Peyer's patch (tissue), 4 donors: ENCODE measurements around the gene TUSC2. TPM values are rescaled to one million over a fixed set of nuclear protein-coding genes. Genes with fewer than 3 reads are reported as not detected.
A peak's percentile ranks its signal among the peaks of the same experiment; 100 is the strongest.

ENCODE experiments used
- DNase-seq, 3 donors: peaks; one replicate each; pipeline ENCODE4 v3.0.0-alpha.2; 2017 to 2019
- H3K27ac ChIP-seq, 4 donors: fragments of 200-600 bp; sonication (generic); one replicate each; pipeline ENCODE4 v1.5.1; 2016 to 2019
- H3K27me3 ChIP-seq, 2 donors: fragments of 200-600 bp; sonication (generic); one replicate each; pipeline ENCODE4 v1.5.1; 2019
- H3K36me3 ChIP-seq, 3 donors: fragments of 200-600 bp; sonication (generic); one replicate each; pipeline ENCODE4 v1.5.1; 2016 to 2019
- H3K4me1 ChIP-seq, 4 donors: fragments of 200-600 bp; sonication (generic); one replicate each; pipeline ENCODE4 v1.5.1; 2016 to 2019
- H3K4me3 ChIP-seq, 4 donors: fragments of 200-600 bp; sonication (generic); 1 replicate in 3 of 4; 2 replicates in 1 of 4; pipeline ENCODE4 v1.5.1; 2016 to 2019; ENCODE audit warnings: mild to moderate bottlenecking in 1 of 4
- H3K9me3 ChIP-seq, 4 donors: fragments of 200-600 bp; sonication (generic); one replicate each; pipeline ENCODE4 v1.5.1; 2016 to 2019; ENCODE audit warnings: mild to moderate bottlenecking in 1 of 4
- CTCF ChIP-seq, 6 experiments: fragments of 450-650 bp in 4 of 6; fragments of 200-600 bp in 2 of 6; sonication (generic) in 1 of 6; IDR thresholded peaks; one replicate each; pipeline ENCODE4 v1.5.1; 2017 to 2019; ENCODE audit warnings: antibody characterized with exemption in 6 of 6, mild to moderate bottlenecking in 3 of 6, moderate library complexity in 1 of 6
- POLR2A ChIP-seq, 2 donors: fragments of 450-650 bp; IDR thresholded peaks; one replicate each; pipeline ENCODE4 v1.5.1; 2017; ENCODE audit warnings: antibody characterized with exemption in 2 of 2, mild to moderate bottlenecking in 2 of 2, moderate library complexity in 2 of 2
- total RNA-seq, 4 donors: library from RNA; depleted of rRNA; stranded (reverse); fragments of >200 nt; gene quantifications; one replicate each; pipeline ENCODE4 v1.1.0, GENCODE V29; 2016

The TUSC2 gene
- total RNA-seq, 4 donors from 2014 or later, result 5.8 to 19.8 (median 17.5) TPM

GRCh38 chr3:50327129-50327528 is 894 bp downstream of the TUSC2 start:
- H3K36me3 ChIP-seq, result peaks cover 0 to 40% (median 0%) of the 10 kb centered on the region in 3 donors
- TF ChIP-seq CTCF (IDR thresholded peaks at IDR 0.05), result no peak
- TF ChIP-seq POLR2A (IDR thresholded peaks at IDR 0.05), result no peak

GRCh38 chr3:50326182-50326541 is 1.9 kb downstream of the TUSC2 start:
- H3K36me3 ChIP-seq, result peaks cover 0 to 31% (median 0%) of the 10 kb centered on the region in 3 donors
- H3K27me3 ChIP-seq, result no peaks in the 10 kb centered on the region
- no peak overlapping the region for H3K27ac ChIP-seq
- H3K9me3 ChIP-seq, result no peaks in the 10 kb centered on the region
- DNase-seq, result no peak
- TF ChIP-seq POLR2A (IDR thresholded peaks at IDR 0.05) (no peak), CTCF (IDR thresholded peaks at IDR 0.05) (no peak)
- H3K4me1 ChIP-seq, result peaks cover 4 to 37% (median 18%) of the 10 kb centered on the region in 4 donors
- H3K4me3 ChIP-seq, result no peak overlapping the region

More at GRCh38 chr3:50327129-50327528, 894 bp downstream of the TUSC2 start:
- peak overlapping the region; percentile 69 to 99 (median 87) for H3K4me3 ChIP-seq
- H3K4me1 ChIP-seq, result peaks cover 4 to 33% (median 14%) of the 10 kb centered on the region in 4 donors
- H3K27me3 ChIP-seq, result no peaks in the 10 kb centered on the region
- H3K27ac ChIP-seq, result peak overlapping the region in 2 of 4 donors; percentile 74 to 93
- H3K9me3 ChIP-seq, result no peaks in the 10 kb centered on the region
- DNase-seq, result no peak

- Histone ChIP-seq H3K27me3 (no peaks in the 10 kb centered on the region), H3K4me3 (no peak overlapping the region), H3K4me1 (peaks cover 4 to 37% (median 18%) of the 10 kb centered on the region in 4 donors), H3K9me3 (no peaks in the 10 kb centered on the region), H3K27ac (peak overlapping the region in 1 of 4 donors; percentile 91), H3K36me3 (peaks cover 0 to 26% (median 0%) of the 10 kb centered on the region in 3 donors)
- TF ChIP-seq CTCF (IDR thresholded peaks at IDR 0.05) (no peak), POLR2A (IDR thresholded peaks at IDR 0.05) (no peak)
- no peak for DNase-seq
Observed at GRCh38 chr3:50325497-50326181, 2.4 kb downstream of the TUSC2 start.

- no peak for DNase-seq
- H3K4me3 ChIP-seq, result no peak overlapping the region
- H3K9me3 ChIP-seq, result no peaks in the 10 kb centered on the region
- no peaks in the 10 kb centered on the region for H3K27me3 ChIP-seq
- TF ChIP-seq POLR2A (IDR thresholded peaks at IDR 0.05) (no peak), CTCF (IDR thresholded peaks at IDR 0.05) (no peak)
- peaks cover 4 to 41% (median 23%) of the 10 kb centered on the region in 4 donors for H3K4me1 ChIP-seq
- H3K27ac ChIP-seq, result peak overlapping the region in 1 of 4 donors; percentile 91
- peaks cover 0 to 20% (median 0%) of the 10 kb centered on the region in 3 donors for H3K36me3 ChIP-seq
Observed at GRCh38 chr3:50325113-50325480, 2.9 kb downstream of the TUSC2 start.

GRCh38 chr3:50324351-50325112 is 3.5 kb downstream of the TUSC2 start:
- Histone ChIP-seq H3K4me3 (no peak overlapping the region), H3K27ac (peak overlapping the region; percentile 1 to 91 (median 50)), H3K27me3 (no peaks in the 10 kb centered on the region), H3K36me3 (peaks cover 0 to 14% (median 0%) of the 10 kb centered on the region in 3 donors), H3K4me1 (peaks cover 4 to 47% (median 24%) of the 10 kb centered on the region in 4 donors), H3K9me3 (no peaks in the 10 kb centered on the region)
- DNase-seq, result peak; percentile 68 to 85 (median 79)
- TF ChIP-seq POLR2A (IDR thresholded peaks at IDR 0.05) (no peak), CTCF (IDR thresholded peaks at IDR 0.05) (peak; percentile 52 to 89 (median 82))
